HG03103 (cell line): Measurements from ENCODE around the gene GABRB1.
"Not testable (repeated sequence)": the region's sequence is repeated elsewhere in the genome, so short reads cannot be mapped to it uniquely, and the experiment has no call there.

Experiments
- ATAC-seq: cut with Tn5 transposase; IDR thresholded peaks from one replicate; pipeline ENCODE4 v1.9.1; 2021; ENCODE audit warnings: low read depth; ENCODE audit not compliant: unreplicated experiment

Gene GABRB1

GRCh38 chr4:47274901-47275300, 243.5 kb downstream of the GABRB1 start:
- ATAC-seq = no peak

- no peak for ATAC-seq
Measured at GRCh38 chr4:47275595-47275994, 244.2 kb downstream of the GABRB1 start.

- ATAC-seq = no peak
Measured at GRCh38 chr4:47278631-47279030, 247.3 kb downstream of the GABRB1 start.

GRCh38 chr4:47287735-47288134, 256.4 kb downstream of the GABRB1 start:
- ATAC-seq = no peak

- ATAC-seq = no peak
Measured at GRCh38 chr4:47289805-47290204, 258.4 kb downstream of the GABRB1 start.

GRCh38 chr4:47290873-47291272, 259.5 kb downstream of the GABRB1 start:
- not testable (repeated sequence) for ATAC-seq

- no peak for ATAC-seq
Measured at GRCh38 chr4:47309165-47309564, 277.8 kb downstream of the GABRB1 start.

- ATAC-seq = no peak
Measured at GRCh38 chr4:47312170-47312569, 280.8 kb downstream of the GABRB1 start.

GRCh38 chr4:47313384-47313783, 282.0 kb downstream of the GABRB1 start:
- ATAC-seq = no peak

- ATAC-seq = peak; percentile 60
Measured at GRCh38 chr4:47315346-47315745, 284.0 kb downstream of the GABRB1 start.

GRCh38 chr4:47326025-47326424, 294.7 kb downstream of the GABRB1 start:
- ATAC-seq = no peak

GRCh38 chr4:47330866-47331265, 299.5 kb downstream of the GABRB1 start:
- no peak for ATAC-seq

- no peak for ATAC-seq
Measured at GRCh38 chr4:47334652-47335051, 303.3 kb downstream of the GABRB1 start.

- ATAC-seq = no peak
Measured at GRCh38 chr4:47337893-47338292, 306.5 kb downstream of the GABRB1 start.

GRCh38 chr4:47340914-47341313, 309.5 kb downstream of the GABRB1 start:
- ATAC-seq = no peak

- ATAC-seq = no peak
Measured at GRCh38 chr4:47342796-47343195, 311.4 kb downstream of the GABRB1 start.

GRCh38 chr4:47349326-47349725, 318.0 kb downstream of the GABRB1 start:
- ATAC-seq = no peak

GRCh38 chr4:47355568-47355967, 324.2 kb downstream of the GABRB1 start:
- ATAC-seq = no peak

GRCh38 chr4:47359891-47360290, 328.5 kb downstream of the GABRB1 start:
- no peak for ATAC-seq

GRCh38 chr4:47367761-47368160, 336.4 kb downstream of the GABRB1 start:
- ATAC-seq = no peak

- ATAC-seq = no peak
Measured at GRCh38 chr4:47368211-47368610, 336.8 kb downstream of the GABRB1 start.

- no peak for ATAC-seq
Measured at GRCh38 chr4:47372561-47372960, 341.2 kb downstream of the GABRB1 start.

GRCh38 chr4:47373174-47373573, 341.8 kb downstream of the GABRB1 start:
- ATAC-seq = peak; percentile 59
